Thyroid gland (tissue), 4 donors: ENCODE data around the gene TUBB6.

Experiments used
- CTCF ChIP-seq, 6 experiments: fragments of 200-600 bp in 3 of 6; fragments of 450-650 bp in 3 of 6; sonication (generic) in 3 of 6; IDR thresholded peaks; one replicate each; pipeline ENCODE4 v1.5.1; 2016 to 2019; ENCODE audit warnings: antibody characterized with exemption in 6 of 6, mild to moderate bottlenecking in 2 of 6, inconsistent platforms in 1 of 6, moderate library complexity in 1 of 6
- POLR2A ChIP-seq, 2 donors: fragments of 450-650 bp; IDR thresholded peaks; one replicate each; pipeline ENCODE4 v1.6.1; 2017; ENCODE audit warnings: antibody characterized with exemption in 2 of 2, mild to moderate bottlenecking in 2 of 2, moderate library complexity in 1 of 2

GRCh38 chr18:12338382-12338781 lies 30.3 kb downstream of the TUBB6 start:
- TF ChIP-seq POLR2A (IDR thresholded peaks at IDR 0.05) (no peak), CTCF (IDR thresholded peaks at IDR 0.05) (no peak)
